Measurements from ENCODE around the gene ZNF672.

DNA sequence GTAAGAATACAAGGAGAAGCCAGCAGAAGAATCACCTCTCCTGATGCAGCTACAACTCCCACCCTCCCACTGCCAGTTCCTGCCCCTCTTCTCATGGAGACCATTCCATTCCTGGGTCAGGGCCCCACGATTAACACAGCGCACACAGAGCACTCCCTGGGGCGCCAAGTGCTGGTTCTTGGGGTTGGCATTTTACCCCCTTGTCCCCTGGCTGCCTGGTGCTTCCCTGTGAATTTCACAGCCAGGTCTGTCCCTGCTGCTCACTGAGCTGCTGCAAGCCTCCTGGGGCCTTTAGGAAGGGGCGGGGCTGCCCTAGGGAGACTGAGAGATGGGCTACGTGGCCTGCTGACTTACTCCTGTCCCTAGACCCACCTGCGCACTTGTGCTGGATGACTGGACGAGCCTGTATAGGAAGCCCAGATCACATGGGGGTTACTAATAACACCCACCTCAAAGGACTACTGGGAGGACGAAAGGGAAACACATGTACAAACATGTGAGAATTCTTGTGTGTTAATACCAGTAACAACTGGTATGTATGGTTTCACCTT is 4.8 kb downstream of the ZNF672 start:
- TF ChIP-seq POLR2A (IDR thresholded peaks at IDR 0.05; ENCODE audit: low read depth, low read length) (0 out of 2 replicates have a peak, but pooled peaks have one; percentile 30), TAF1 (IDR thresholded peaks at IDR 0.05; ENCODE audit: borderline replicate concordance, low read depth, low read length) (no peak), POLR2AphosphoS5 (IDR thresholded peaks at IDR 0.05; ENCODE audit: low read depth, low read length) (no peak)

Data from GM12892 (cell line).